T-cell (primary cell): ENCODE results near the gene PPP1R14B. TPM values are rescaled to one million over a fixed set of nuclear protein-coding genes. Genes with fewer than 3 reads are reported as not detected.

Source experiments
- ATAC-seq, 4 experiments: fragments of 200-7000 bp in 3 of 4; fragments of 150-1000 bp in 1 of 4; cut with Tn5 transposase; replicated peaks in 1 of 4; 1 replicate in 3 of 4; 2 replicates in 1 of 4; pipeline ENCODE4 v1.10.0; 2021; ENCODE audit warnings: moderate library complexity in 3 of 4, mild to moderate bottlenecking in 2 of 4, moderate number of reproducible peaks in 1 of 4
- CTCF ChIA-PET, 2 donors: fragments of 300-600 bp; sonication (Branson Sonifier 250); formaldehyde crosslinking; loops; one replicate each; lab custom pipeline; 2022; ENCODE audit warnings: antibody characterized with exemption in 2 of 2; lab: Charles Lee
- POLR2A ChIA-PET, 2 donors: fragments of 300-600 bp; sonication (Branson Sonifier 250); formaldehyde crosslinking; loops; one replicate each; lab custom pipeline; 2022; ENCODE audit warnings: antibody characterized with exemption in 2 of 2; lab: Charles Lee
- DNase-seq, 35 experiments: peaks; one replicate each; pipeline versions ENCODE4 v3.0.0 to v3.0.0-alpha.2; 2013 to 2023
- H3K27ac ChIP-seq: one replicate; pipeline ENCODE4 v1.5.1; 2013; ENCODE audit warnings: low read length
- H3K27me3 ChIP-seq, 2 experiments: replicated peaks in 1 of 2; 1 replicate in 1 of 2; 2 replicates in 1 of 2; pipeline versions ENCODE4 v1.6.1 to v1.7.0; 2013; ENCODE audit warnings: low read length in 1 of 2, mixed read lengths in 1 of 2; ENCODE audit not compliant: control insufficient read depth in 2 of 2, insufficient read depth in 2 of 2; ENCODE audit errors: extremely low read depth in 1 of 2
- H3K36me3 ChIP-seq, 2 donors: 1 replicate in 1 of 2; 2 replicates in 1 of 2; pipeline versions ENCODE4 v1.6.1 to v1.7.0; 2013; ENCODE audit warnings: low read length in 1 of 2; ENCODE audit not compliant: control insufficient read depth in 2 of 2, insufficient read depth in 1 of 2; ENCODE audit errors: extremely low read depth in 1 of 2
- H3K4me1 ChIP-seq, 2 experiments: 1 replicate in 1 of 2; 2 replicates in 1 of 2; pipeline versions ENCODE4 v1.6.1 to v1.7.0; 2013; ENCODE audit warnings: low read length in 2 of 2, mixed read lengths in 1 of 2; ENCODE audit not compliant: insufficient read depth in 2 of 2, control insufficient read depth in 1 of 2; ENCODE audit errors: extremely low read depth in 1 of 2
- H3K4me3 ChIP-seq, 2 donors: 1 replicate in 1 of 2; 2 replicates in 1 of 2; pipeline versions ENCODE4 v1.5.1 to v1.7.0; 2013; ENCODE audit warnings: mild to moderate bottlenecking in 2 of 2, low read length in 1 of 2, moderate library complexity in 1 of 2; ENCODE audit not compliant: control insufficient read depth in 1 of 2; ENCODE audit errors: extremely low read depth in 1 of 2
- H3K9me3 ChIP-seq: 2 replicates; pipeline ENCODE4 v1.7.0; 2013
- H3K27ac Mint-ChIP-seq, 2 donors: one replicate each; pipeline ENCODE4 v1.8.0; 2020 to 2021; ENCODE audit warnings: mild to moderate bottlenecking in 2 of 2, mixed read lengths in 2 of 2
- H3K27me3 Mint-ChIP-seq, 2 donors: one replicate each; pipeline ENCODE4 v1.8.0; 2021 to 2022; ENCODE audit warnings: mixed read lengths in 2 of 2
- H3K36me3 Mint-ChIP-seq: one replicate; pipeline ENCODE4 v1.8.0; 2021; ENCODE audit warnings: mixed read lengths
- H3K4me1 Mint-ChIP-seq, 3 donors: one replicate each; pipeline ENCODE4 v1.8.0; 2020 to 2022; ENCODE audit warnings: mixed read lengths in 3 of 3, mild to moderate bottlenecking in 1 of 3
- H3K4me3 Mint-ChIP-seq, 3 donors: one replicate each; pipeline ENCODE4 v1.8.0; 2020 to 2022; ENCODE audit warnings: mild to moderate bottlenecking in 3 of 3, mixed read lengths in 3 of 3, moderate library complexity in 3 of 3
- H3K9me3 Mint-ChIP-seq, 3 donors: one replicate each; pipeline ENCODE4 v1.8.0; 2020 to 2022; ENCODE audit warnings: mixed read lengths in 3 of 3
- WGBS: methylation state at CpG from one replicate; pipeline ENCODE4 v1.1.5; 2013; ENCODE audit warnings: missing lambda C conversion rate; ENCODE audit not compliant: insufficient coverage; 5-methylcytosine and 5-hydroxymethylcytosine counted together
- total RNA-seq, 35 experiments: library from RNA in 6 of 35; stranded (reverse) in 6 of 35; fragments of 120-200 nt in 1 of 35; gene quantifications; one replicate each; pipeline versions ENCODE4 v1.2.1 to v1.2.4 and lab custom pipeline; 2013 to 2026

Gene PPP1R14B
- total RNA-seq, 5 donors from 2014 or later (not counting 1 experiment from before 2014, with no cell fraction given), result 31.2 to 143 (median 88.1) TPM

DNA sequence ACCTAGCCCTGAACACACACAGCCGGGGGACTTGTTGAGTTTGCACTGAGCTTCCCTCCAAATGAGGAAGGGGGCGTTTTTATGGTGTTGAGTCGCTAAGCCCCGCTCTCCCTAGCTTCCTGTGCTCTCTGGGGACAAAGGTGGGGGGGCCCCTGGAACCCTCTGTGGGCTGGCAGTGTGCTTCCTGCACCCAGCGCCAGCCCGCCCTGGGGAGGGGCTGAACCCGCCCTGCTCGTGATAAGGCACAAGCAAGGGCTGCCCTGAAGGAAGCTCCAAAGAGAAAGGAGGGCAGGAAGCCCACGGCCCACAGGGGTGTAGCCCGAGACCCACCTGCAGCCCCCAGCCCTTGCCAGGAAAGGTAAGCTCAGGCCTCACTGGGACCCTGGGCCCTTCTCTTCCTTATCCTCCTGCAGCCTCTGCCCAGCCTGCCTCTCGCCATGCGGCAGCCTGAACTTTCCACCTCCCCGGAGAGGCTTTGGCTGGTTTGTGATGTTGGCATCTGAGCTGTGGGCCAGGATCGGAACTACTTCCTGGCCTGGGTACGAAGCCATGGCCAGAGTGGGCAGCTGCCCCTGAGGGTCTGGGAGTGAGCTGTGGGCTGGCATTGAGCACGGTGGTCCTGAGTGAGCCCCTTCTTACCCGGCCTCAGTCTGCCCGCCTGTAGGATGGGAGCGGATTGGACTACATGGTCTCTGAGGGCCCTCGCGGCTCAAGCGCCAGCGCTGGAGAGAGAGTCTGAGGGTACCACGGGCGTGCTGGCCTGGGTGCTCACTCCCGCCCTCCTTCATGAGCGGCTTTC lies 40.1 kb downstream of the PPP1R14B start, which contains the start of gene FERMT3:
Gene FERMT3, plus strand, starts transcription at position 265 of the 799 bp plus-strand sequence. CDS start 644 bp downstream, outside the sequence.
- ChIA-PET POLR2A (interaction anchor here (0.6 to 1.8 kb wide), 2 partner anchors 101 to 111 kb away, joined by 3 to 6 read pairs; partner anchors contain the start of genes PRDX5 (in 1 of the 2) and TRMT112 (in 1 of the 2)), CTCF (interaction anchor here (0.6 to 4.8 kb wide), 14 partner anchors 8 to 111 kb away, joined by 3 to 122 read pairs (median 4); partner anchors contain the start of genes CATSPERZ (in 1 of the 2), ESRRA (in 1 of the 2), FKBP2 (in 1 of the 2) and NUDT22 (in 1 of the 2))
- peak within 1 kb of the TSS; percentile 60 for H3K27ac ChIP-seq
- no peaks in the 10 kb centered on the region for H3K27me3 ChIP-seq
- Mint-ChIP-seq H3K27me3 (no peaks in the 10 kb centered on the region), H3K36me3 (peaks cover 15% of the 10 kb centered on the region), H3K9me3 (no peaks in the 10 kb centered on the region), H3K27ac (peak within 1 kb of the TSS; percentile 95), H3K4me3 (peak within 1 kb of the TSS; percentile 90 to 92 (median 91)), H3K4me1 (peaks cover 38 to 52% (median 52%) of the 10 kb centered on the region in 3 donors)
- peak; percentile 72 to 75 (median 74) for ATAC-seq
- peak; percentile 56 to 83 (median 65) for DNase-seq
- H3K9me3 ChIP-seq, result no peaks in the 10 kb centered on the region
- peaks cover 23 to 54% of the 10 kb centered on the region in 2 donors for H3K36me3 ChIP-seq
- 0% methylated on average over 20 of the region's 27 CpGs for WGBS
- peaks cover 14 to 58% of the 10 kb centered on the region in 2 experiments for H3K4me1 ChIP-seq
- H3K4me3 ChIP-seq, result peak within 1 kb of the TSS; percentile 87 to 100

DNA sequence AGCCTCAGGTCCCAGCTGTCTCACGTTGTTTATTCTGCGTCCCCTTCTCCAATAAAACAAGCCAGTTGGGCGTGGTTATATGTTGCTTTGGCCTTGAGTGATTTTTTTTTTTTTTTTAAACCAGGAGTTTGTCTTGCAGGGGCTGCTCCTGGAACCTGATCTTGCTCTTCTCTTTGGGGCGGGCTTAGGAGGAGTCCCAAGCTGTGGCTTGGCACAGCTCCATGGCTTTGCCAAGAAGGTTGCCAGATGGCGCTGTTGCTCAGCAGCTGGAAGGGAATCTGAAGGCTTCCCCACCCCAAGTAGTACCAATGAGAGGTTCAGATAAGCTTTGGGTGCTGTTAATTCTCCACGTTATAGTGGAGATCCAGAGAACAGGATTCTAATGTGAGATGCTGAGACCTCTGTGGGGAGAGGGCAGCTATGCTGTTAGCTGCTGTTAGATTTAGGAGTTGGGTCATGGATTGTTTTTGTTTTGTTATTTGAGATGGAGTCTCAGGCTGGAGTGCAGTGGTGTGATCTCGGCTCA lies 42.2 kb downstream of the PPP1R14B start:
- H3K36me3 ChIP-seq, result peaks cover 18 to 55% of the 10 kb centered on the region in 2 donors
- peak; percentile 68 to 95 (median 83) for DNase-seq
- H3K27me3 ChIP-seq, result no peaks in the 10 kb centered on the region
- ChIA-PET POLR2A (interaction anchor here (0.6 to 1.0 kb wide), 4 partner anchors 97 to 222 kb away, joined by 3 to 7 read pairs (median 4); partner anchors contain the start of gene ESRRA (in 1 of the 2)), CTCF (interaction anchor here (0.7 to 4.8 kb wide), 20 partner anchors 9 to 1477 kb away, joined by 3 to 122 read pairs (median 4); partner anchors contain the start of genes BAD (in 1 of the 2), CATSPERZ (in 1 of the 2), ESRRA (in 1 of the 2) and FKBP2 (in 1 of the 2))
- no peak overlapping the region for H3K27ac ChIP-seq
- 17% methylated on average over 1 of the region's 7 CpGs for WGBS
- no peaks in the 10 kb centered on the region for H3K9me3 Mint-ChIP-seq
- no peak overlapping the region for H3K4me3 ChIP-seq
- H3K36me3 Mint-ChIP-seq, result peaks cover 29% of the 10 kb centered on the region
- peaks cover 36 to 47% (median 47%) of the 10 kb centered on the region in 3 donors for H3K4me1 Mint-ChIP-seq
- no peaks in the 10 kb centered on the region for H3K9me3 ChIP-seq
- peak; percentile 46 to 70 (median 48) for ATAC-seq
- peak overlapping the region; percentile 85 to 87 for H3K27ac Mint-ChIP-seq
- peak overlapping the region; percentile 17 to 68 (median 65) for H3K4me3 Mint-ChIP-seq
- peaks cover 14 to 49% of the 10 kb centered on the region in 2 experiments for H3K4me1 ChIP-seq
- H3K27me3 Mint-ChIP-seq, result no peaks in the 10 kb centered on the region

DNA sequence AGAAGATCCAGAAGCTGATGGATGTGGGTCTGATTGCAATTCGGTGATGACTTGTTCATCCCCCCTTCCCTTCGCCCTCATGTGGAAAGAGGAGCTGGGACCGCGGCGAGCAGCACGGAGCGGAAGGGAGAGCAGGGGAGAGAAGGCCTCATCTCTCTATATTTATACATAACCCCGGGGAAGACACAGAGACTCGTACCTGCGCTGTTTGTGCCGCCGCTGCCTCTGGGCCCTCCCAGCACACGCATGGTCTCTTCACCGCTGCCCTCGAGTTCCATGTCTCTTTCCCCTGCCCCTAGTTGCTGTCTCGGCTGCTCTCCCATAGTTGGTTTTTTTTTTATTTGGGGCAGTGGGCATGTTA lies 42.7 kb downstream of the PPP1R14B start:
- Mint-ChIP-seq H3K27ac (peak overlapping the region; percentile 85 to 87), H3K4me3 (no peak overlapping the region), H3K27me3 (no peaks in the 10 kb centered on the region), H3K9me3 (no peaks in the 10 kb centered on the region), H3K4me1 (peaks cover 33 to 45% (median 44%) of the 10 kb centered on the region in 3 donors), H3K36me3 (peaks cover 29% of the 10 kb centered on the region)
- no peaks in the 10 kb centered on the region for H3K27me3 ChIP-seq
- ChIA-PET CTCF (interaction anchor here (0.7 to 4.8 kb wide), 19 partner anchors 10 to 1477 kb away, joined by 3 to 122 read pairs (median 5); partner anchors contain the start of genes BAD (in 1 of the 2), CATSPERZ (in 1 of the 2), ESRRA (in 1 of the 2) and FKBP2 (in 1 of the 2)), POLR2A (interaction anchor here in 1 of 2 donors (0.6 kb wide), 1 partner anchor 101 kb away, joined by 3 read pairs; the partner anchor contains the start of gene ESRRA)
- DNase-seq (no peak), ATAC-seq (no peak)
- no peak overlapping the region for H3K4me3 ChIP-seq
- no peaks in the 10 kb centered on the region for H3K9me3 ChIP-seq
- no peak overlapping the region for H3K27ac ChIP-seq
- peaks cover 16 to 52% of the 10 kb centered on the region in 2 donors for H3K36me3 ChIP-seq
- WGBS, result 100% methylated on average over 3 of the region's 16 CpGs
- peaks cover 14 to 44% of the 10 kb centered on the region in 2 experiments for H3K4me1 ChIP-seq

DNA sequence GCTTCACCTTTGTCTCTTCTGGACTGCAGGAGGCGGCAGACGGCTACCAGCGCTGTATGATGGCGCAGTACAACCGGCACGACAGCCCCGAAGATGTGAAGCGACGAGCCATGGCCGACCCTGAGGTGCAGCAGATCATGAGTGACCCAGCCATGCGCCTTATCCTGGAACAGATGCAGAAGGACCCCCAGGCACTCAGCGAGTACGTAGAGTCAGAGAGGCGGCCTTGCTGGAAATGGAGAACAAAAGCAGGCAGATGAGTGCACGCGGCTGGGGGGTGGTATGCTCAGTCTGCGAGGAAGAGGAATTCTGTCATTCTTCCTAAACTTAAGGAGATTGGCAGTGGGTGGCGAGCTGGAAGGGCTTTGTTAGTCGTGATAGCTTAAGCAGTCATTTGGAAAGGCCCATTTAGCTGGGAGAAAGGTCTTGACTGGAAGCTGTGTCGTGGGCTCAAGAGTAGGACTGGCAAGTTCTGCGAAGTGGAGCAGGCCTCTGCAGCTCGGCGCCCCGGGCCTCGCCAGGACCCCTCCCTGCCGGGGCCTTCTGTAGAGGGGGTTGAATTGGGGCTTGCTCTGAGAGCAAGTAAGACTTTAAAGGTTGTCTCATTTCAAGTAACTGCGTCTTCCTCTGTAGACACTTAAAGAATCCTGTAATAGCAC lies 43.2 kb downstream of the PPP1R14B start:
- peak overlapping the region in 1 of 2 donors; percentile 73 for H3K27ac Mint-ChIP-seq
- POLR2A ChIA-PET, result no interaction called here
- WGBS, result 98% methylated on average over 19 of the region's 27 CpGs

DNA sequence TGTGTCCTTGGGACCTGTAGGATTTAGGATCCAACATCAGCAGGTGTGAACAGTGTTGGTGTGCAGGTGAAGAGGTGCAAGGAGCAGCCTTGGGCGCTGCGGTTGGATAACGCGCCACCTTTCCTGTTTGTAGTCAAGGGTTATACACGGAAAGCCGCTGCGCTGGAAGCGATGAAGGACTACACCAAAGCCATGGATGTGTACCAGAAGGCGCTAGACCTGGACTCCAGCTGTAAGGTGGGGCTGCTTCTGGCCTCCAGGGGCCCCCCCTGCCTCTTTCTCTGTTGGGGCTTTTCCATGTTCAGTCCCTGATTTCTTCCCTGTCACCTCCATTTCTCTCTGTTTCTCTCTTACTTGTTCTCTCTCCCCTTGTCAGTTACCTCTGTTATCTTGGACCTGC lies 43.8 kb downstream of the PPP1R14B start:
- H3K27me3 ChIP-seq, result no peaks in the 10 kb centered on the region
- peaks cover 16 to 54% of the 10 kb centered on the region in 2 donors for H3K36me3 ChIP-seq
- H3K4me1 ChIP-seq, result peaks cover 11 to 34% of the 10 kb centered on the region in 2 experiments
- peaks cover 26 to 34% (median 33%) of the 10 kb centered on the region in 3 donors for H3K4me1 Mint-ChIP-seq
- 99% methylated on average over 8 of the region's 9 CpGs for WGBS
- H3K27ac ChIP-seq, result no peak overlapping the region
- H3K27ac Mint-ChIP-seq, result no peak overlapping the region
- no peaks in the 10 kb centered on the region for H3K9me3 ChIP-seq
- ATAC-seq (no peak), DNase-seq (no peak)
- H3K36me3 Mint-ChIP-seq, result peaks cover 29% of the 10 kb centered on the region
- H3K4me3 Mint-ChIP-seq, result no peak overlapping the region
- ChIA-PET CTCF (interaction anchor here in 1 of 2 donors (0.7 kb wide), 1 partner anchor 115 kb away, joined by 3 read pairs; the partner anchor contains the start of gene PRDX5), POLR2A (interaction anchor here (0.6 to 0.7 kb wide), 2 partner anchors 13 to 352 kb away, joined by 3 read pairs; no protein-coding TSS in a partner anchor)
- H3K4me3 ChIP-seq, result no peak overlapping the region
- no peaks in the 10 kb centered on the region for H3K9me3 Mint-ChIP-seq
- H3K27me3 Mint-ChIP-seq, result no peaks in the 10 kb centered on the region

More for the DNA sequence above, 43.2 kb downstream of the PPP1R14B start:
- H3K9me3 Mint-ChIP-seq, result no peaks in the 10 kb centered on the region
- H3K36me3 ChIP-seq, result peaks cover 16 to 52% of the 10 kb centered on the region in 2 donors
- peaks cover 28 to 40% (median 39%) of the 10 kb centered on the region in 3 donors for H3K4me1 Mint-ChIP-seq
- H3K27me3 Mint-ChIP-seq, result no peaks in the 10 kb centered on the region
- no peaks in the 10 kb centered on the region for H3K27me3 ChIP-seq
- H3K4me1 ChIP-seq, result peaks cover 14 to 39% of the 10 kb centered on the region in 2 experiments
- ATAC-seq, result no peak
- no peak overlapping the region for H3K27ac ChIP-seq
- CTCF ChIA-PET, result interaction anchor here (0.7 to 4.8 kb wide), 8 partner anchors 26 to 139 kb away, joined by 3 to 122 read pairs (median 5); partner anchors contain the start of genes CATSPERZ (in 1 of the 2), ESRRA (in 1 of the 2), PLCB3 (in 1 of the 2) and PRDX5 (in 1 of the 2)
- no peak overlapping the region for H3K4me3 ChIP-seq
- no peak overlapping the region for H3K4me3 Mint-ChIP-seq
- no peak for DNase-seq
- H3K36me3 Mint-ChIP-seq, result peaks cover 29% of the 10 kb centered on the region
- H3K9me3 ChIP-seq, result no peaks in the 10 kb centered on the region
